AML-193 (cell line): Measurements from ENCODE around the gene CIB2.

ENCODE experiments used
- DNase-seq, 2 experiments: peaks; one replicate each; lab custom pipeline; 2025; lab: John Stamatoyannopoulos, UW

The CIB2 gene

DNA sequence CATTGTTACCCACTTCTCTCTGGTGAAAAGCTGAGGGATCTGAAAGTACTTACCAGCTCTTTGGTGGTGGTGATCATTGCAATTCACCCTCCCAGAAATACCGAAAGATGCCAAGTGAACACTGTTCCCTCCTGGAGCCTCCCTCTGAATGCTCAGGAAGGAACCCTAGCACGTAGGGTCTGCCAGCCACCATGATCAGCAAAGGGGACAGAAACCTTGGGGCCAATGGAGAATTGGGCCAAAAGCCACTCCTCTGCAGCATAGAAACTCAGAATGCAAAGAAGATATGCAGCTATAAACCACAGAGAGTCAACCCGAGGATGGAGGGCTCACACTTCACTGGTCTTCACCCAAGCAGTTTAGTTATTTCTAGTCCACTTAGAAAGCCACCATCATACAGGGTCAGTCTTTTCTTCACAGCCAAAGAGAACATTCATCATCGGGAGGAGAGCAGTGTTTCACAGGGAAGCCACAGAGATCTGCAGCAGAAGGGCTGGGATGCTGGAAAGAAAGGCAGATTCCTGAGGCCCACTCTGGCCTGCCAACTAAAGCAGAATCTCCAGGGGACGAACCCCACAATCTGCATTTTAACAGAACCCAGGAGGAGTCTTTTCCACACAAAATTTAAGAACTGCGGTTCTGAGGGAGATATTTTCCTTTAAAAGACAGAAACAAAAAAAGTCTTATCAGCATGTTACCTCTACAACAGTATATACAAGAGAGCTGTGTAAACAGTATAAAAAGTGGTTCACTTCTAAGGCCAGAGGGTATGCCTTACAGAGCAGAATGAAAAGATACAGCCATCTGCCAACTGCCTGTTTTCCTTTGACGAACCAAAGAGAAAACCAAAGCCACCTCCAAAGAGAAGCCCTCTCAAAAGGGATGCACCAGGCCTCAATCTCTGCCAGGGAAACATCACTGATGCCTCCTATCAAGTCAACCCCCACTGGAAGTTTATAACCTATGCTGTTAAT is 65.0 kb downstream of the CIB2 start:
- no peak for DNase-seq

DNA sequence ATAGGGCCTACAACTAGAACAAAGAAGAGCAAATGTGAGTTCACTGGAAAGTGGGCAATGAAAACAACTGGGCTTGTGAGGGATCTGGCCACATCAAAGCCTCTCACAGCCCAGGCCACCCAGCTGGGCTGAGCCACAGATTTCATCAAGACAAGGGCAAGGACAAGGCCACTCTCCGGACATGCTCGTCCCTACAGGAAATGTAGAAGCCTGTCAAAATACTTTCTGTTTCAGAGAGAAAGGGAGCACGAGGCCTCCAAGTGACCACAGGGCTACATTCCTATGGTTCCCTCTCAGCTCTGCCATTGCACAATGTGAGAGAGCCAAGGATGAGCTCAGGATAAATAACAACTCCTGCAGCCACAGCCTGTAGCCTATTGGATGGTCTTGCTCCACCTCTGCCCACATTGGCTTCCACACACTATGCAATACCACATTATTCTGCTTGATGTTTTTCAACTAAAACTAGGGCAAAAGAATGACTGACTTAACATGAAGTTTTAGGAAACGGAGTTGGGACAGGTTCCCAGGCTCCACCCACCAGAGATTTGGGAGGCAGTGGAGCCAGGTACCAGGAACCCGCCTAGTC is 65.9 kb downstream of the CIB2 start:
- peak; percentile 78 to 84 for DNase-seq

DNA sequence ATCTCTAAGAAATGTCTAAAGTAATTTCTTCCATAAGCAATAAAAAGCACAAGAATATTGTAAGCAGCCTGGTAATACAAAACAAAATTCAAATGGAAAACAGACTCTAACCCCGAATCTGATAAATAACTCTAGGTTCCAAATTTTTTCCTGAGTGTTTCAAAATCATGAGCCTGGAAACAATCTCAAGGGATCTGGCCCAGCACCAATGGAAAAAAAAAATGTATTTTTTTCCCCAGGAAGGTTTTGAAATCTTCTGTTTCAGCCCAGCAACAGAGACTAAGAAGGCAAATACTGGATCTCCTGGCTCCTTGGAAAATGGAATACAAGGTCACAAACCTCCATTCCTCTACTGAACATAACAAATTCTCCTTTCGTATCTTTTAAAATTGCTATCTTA is 66.7 kb downstream of the CIB2 start:
- no peak for DNase-seq

DNA sequence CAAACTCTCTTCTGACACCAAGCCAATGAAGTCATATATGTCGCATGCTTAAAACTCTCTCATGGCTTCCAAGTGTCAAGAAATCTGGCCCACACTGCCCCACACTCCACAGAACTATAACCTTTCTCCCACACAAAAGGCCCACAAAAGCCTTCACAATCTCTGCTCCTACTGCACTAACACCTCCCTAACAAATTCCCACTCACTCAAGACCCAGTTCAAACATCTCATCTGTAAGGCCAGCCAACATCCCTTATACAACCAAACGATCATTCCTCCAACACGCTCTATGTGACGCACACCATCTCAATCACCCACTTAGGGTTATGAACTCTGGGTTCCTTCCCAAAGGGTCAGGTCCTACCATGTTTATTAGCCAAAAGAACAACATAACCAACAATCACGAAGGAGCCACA is 67.3 kb downstream of the CIB2 start:
- no peak for DNase-seq

DNA sequence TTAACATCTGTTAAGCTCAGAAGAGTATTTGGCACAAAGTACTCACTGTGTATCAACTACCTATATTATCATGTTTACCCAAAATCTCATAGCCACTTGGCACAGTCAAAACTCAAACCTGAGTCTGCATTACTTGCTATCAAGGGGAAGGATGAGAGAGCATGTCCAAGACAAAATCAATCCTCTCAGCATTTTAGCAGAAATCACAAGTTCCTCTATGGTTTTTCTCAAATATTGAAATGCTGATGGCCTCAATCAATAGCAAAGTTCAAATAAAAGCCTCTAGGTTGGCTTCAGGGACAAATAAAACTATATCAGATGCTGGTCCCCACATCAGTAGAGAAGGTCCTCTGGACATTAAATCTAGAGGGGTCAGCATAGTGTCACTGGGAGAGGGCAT is 68.0 kb downstream of the CIB2 start:
- no peak for DNase-seq

DNA sequence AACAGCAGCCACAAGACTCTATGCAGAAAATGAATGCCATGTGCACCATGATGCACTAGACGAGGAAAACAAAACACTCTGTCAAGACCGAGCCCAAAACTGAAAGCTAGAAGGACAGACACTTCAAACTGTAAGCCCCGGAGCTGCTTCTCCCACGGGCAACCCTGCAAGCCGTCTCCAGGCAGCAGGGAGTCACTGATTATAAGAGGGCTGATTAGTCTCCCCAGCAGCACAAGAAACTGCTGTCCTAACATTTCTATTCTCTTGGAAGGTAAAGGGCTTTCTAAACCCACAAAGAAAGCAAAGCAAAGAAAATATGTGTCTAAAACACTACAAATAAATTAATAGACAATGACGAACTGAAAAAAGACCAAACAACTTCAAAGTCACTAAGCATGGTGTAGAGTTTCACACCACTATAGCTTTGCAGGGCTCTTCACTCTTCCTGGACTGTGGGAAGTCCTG is 69.2 kb downstream of the CIB2 start:
- no peak for DNase-seq

DNA sequence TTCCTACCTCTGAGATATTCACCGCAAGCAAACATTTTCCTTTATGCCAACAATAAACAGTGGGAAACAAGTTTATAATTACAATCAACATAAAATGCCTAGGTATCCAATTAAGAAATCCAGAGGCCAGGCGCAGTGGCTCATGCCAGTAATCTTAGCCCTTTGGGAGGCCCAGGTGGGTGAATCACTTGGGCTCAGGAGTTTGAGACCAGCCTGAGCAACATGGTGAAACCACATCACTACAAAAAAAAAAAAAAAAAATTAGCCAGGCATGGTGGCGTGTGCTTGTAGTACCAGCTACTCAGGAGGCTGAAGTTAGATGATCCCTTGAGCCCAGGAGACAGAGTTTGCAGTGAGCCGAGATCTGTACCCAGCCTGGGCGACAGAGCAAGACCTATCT is 71.0 kb downstream of the CIB2 start:
- DNase-seq: no peak

DNA sequence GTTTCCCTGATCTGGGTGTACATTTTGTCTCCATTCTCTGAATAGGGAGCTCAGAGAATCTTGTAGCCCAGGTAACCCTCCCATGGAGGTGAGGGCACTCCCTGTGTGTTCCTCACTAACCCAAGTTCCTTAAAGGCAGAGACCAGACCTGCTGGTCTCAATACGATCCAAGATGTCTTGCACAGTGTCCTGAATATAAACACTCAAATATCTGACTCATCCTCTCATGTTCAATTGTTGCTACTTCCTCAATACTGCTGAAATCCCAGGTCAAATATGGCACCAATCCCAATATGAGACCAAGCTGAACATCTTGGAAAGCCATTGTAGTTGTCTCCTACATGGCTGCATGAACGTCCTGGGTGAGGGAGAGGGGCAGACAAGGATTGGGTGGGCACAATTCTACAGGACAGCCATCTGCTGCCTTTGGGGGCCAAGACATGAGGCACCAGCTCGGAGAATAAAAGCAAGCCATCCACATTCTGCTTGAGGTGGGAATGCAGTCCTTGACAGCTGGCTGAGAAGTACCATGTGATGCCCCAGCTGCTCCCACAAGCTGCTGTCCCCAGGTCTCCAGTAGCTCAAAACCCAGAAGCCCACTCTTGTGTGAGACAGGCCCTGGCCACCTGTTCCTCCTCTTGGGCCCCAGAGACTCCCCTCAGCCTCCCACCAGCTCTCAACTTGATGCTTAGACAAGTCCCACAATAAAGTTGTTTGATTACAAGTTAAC is 72.0 kb downstream of the CIB2 start:
- peak; percentile 20 to 47 for DNase-seq

DNA sequence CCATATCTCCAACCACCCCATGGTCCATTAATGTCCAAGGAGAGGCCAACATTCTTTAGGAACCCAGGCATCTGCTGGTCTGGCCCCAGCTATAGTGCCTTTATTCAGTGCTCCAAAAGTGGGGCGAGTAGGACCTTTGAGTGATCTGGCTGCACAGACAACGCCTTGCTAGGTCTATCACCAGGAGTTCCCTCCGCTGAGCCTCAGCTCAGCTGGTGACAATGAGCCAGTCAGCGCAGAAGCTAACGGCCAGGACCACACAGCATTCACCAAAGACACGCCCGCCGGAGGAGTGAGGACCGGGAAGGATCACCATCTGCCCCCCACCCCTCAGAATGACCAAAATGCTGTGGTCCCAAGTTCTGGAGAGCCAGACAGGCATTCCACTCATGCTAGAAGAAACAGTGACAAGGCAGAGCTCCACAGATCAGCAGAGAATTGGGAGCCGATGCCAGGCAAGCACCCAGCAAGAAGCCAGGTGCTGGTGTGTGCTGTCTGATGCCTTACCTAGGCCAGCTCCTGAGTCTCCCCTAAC is 72.8 kb downstream of the CIB2 start:
- no peak for DNase-seq

DNA sequence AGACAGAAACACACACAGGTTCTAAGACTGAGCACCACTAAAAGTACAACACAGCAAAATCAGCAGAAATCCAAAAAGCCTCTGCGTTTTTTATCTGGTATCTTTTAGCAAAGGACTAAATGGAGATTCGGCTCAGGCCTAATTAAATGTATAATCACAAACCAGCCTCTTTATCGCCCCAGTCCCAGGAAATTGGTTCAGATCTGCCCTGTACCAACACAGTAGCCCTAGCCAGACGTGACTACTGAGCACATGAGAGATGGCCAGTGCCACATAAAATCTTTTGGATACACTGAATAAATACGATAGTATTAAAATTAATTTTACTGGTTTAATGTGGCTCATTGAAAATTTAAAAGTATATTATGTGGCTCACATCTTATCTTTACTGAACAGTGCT is 73.4 kb downstream of the CIB2 start:
- no peak for DNase-seq

DNA sequence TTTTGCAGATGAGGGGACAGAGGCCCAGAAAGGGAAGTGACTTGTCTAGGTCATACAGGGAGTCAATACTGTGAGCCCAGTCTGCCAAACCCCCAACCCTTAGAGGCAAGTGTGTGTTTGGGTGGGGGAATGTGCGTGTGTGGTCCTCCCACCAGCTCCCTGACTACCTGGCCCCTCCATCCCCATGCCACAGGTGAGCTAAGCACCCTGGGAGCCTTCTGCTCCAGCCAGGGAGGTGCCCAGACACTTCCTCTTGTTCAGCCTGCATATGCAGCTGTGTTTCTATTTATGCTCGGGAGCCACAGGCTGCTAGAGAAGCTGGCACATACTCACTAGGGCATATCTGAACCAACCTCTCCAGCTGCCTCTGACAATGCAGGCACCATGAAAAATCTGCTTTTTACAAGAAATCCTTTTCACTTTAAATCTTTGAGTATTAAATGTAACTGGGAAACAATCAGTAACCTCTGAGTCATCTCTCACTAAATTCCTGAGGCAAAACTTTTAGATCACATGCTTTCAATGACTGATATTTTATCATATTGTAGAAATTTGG is 74.5 kb downstream of the CIB2 start:
- peak; percentile 51 to 52 for DNase-seq

DNA sequence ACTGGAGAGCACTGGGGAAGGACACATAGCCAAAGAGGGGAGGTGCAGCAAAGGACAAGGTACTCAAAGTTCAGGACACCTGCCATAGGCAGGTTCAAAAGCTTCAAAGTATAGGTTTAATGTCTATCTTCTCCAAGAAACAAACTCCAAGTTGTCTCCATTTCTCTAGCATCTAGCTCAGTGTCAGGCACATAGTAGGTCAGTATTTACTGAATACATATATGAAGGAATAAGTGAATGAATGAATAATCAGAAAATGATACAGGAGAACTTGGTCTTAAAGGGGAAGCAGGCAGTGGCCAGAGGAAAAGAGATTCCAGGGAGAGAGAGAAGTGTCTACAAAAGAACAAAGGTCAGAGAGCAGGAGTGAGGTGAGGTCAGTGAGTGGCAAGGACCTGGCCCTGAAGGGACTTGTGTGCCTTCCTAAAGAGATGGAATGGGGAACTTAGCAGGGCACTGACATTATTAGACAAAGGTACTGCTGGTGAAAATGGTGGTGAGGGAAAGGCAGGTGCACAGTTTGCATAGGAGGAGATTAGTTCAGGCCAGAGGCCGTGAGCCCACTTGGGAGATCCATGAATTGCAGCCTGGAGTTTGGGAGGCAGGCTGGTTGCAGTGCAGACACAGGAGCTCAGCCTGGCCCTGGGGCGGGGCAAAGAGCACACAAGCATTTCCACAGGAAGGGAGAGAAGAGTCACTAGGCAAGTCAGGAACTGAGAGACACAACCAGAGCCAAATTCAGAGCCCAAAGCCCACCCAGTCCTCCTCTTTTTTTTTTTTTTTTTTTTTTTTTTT is 75.1 kb downstream of the CIB2 start:
- DNase-seq: no peak

DNA sequence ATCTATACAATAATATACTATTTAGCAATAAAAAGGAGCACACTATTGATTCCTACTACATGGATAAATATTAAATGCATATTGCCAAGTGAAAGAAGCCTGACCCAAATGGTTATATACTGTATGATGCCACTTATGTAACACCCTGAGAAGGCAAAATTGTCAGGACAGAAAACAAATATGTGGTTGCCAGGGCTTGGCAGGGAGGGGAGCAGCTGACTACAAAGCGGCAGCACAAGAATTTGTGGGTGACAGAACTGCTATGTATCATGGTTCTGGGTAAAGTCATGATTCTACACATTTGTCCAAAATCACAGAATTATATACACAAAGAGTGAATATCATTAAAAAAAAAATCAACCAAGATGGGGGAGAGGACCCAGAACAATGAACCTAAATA is 76.3 kb downstream of the CIB2 start:
- DNase-seq: no peak
